GM12878 (cell line): ENCODE measurements around the gene CABLES1. TPM values are rescaled to one million over a fixed set of nuclear protein-coding genes. Genes with fewer than 3 reads are reported as not detected.

Source experiments
- ATAC-seq: fragments of 200-7000 bp; cut with Tn5 transposase; 3 replicates; pipeline ENCODE4 v1.9.1; 2020; ENCODE audit warnings: mild to moderate bottlenecking, moderate library complexity
- BruUV-seq: library from RNA; stranded (reverse); fragments of 400-500 nt; replicated peaks from 2 replicates; lab custom pipeline; 2021; lab: Mats Ljungman, UMichigan
- CTCF ChIA-PET: fragments of 300-600 bp; sonication (Branson Sonifier 250); formaldehyde crosslinking; extraction: SDS; loops from one replicate; lab custom pipeline; 2021; ENCODE audit warnings: inconsistent platforms; lab: Yijun Ruan, JAX
- POLR2A ChIA-PET: fragments of 350-600 bp; formaldehyde crosslinking; extraction: SDS; loops from one replicate; lab custom pipeline; 2021; ENCODE audit warnings: inconsistent platforms; lab: Charles Lee
- RAD21 ChIA-PET: fragments of 300-600 bp; sonication (Branson Sonifier 250); formaldehyde crosslinking; loops from one replicate; lab custom pipeline; 2023; ENCODE audit warnings: antibody characterized with exemption; ENCODE audit not compliant: unreplicated experiment; lab: Charles Lee
- SMC1A ChIA-PET: fragments of 300-600 bp; sonication (Branson Sonifier 250); formaldehyde crosslinking; loops from one replicate; lab custom pipeline; 2023; ENCODE audit not compliant: unreplicated experiment, uncharacterized antibody; lab: Charles Lee
- DNase-seq: peaks from one replicate; pipeline ENCODE4 v3.0.0-alpha.2; 2011; ENCODE audit warnings: low read depth, low spot score
- FAIRE-seq: peaks from 3 replicates; lab custom pipeline; 2011; peaks lifted over from hg19 to GRCh38; lab: Jason Lieb, UNC
- H2AFZ ChIP-seq: 2 replicates; pipeline ENCODE4 v1.6.0; 2011; ENCODE audit warnings: low read depth, low read length, control low read depth; ENCODE audit not compliant: control insufficient read depth
- H3K27ac ChIP-seq: 2 replicates; pipeline ENCODE4 v1.5.1; 2011; ENCODE audit warnings: control low read depth; ENCODE audit not compliant: control insufficient read depth, insufficient read depth
- H3K27me3 ChIP-seq, 2 experiments: replicated peaks in 1 of 2; 2 replicates each; pipeline versions ENCODE4 v1.6.0 to v1.6.1; 2011; ENCODE audit warnings: low read length in 1 of 2; ENCODE audit not compliant: control insufficient read depth in 2 of 2, insufficient read depth in 2 of 2
- H3K36me3 ChIP-seq, 2 experiments: 2 replicates each; pipeline ENCODE4 v1.5.1; 2011; ENCODE audit warnings: low read length in 1 of 2; ENCODE audit not compliant: control insufficient read depth in 2 of 2, insufficient read depth in 2 of 2
- H3K4me1 ChIP-seq: 2 replicates; pipeline ENCODE4 v1.6.1; 2011; ENCODE audit warnings: mild to moderate bottlenecking, low read length, moderate library complexity, mixed read lengths; ENCODE audit not compliant: control insufficient read depth, insufficient read depth
- H3K4me2 ChIP-seq: 2 replicates; pipeline ENCODE4 v1.6.0; 2011; ENCODE audit warnings: control low read depth; ENCODE audit not compliant: control insufficient read depth, insufficient read depth
- H3K4me3 ChIP-seq: fragments of 200-600 bp; sonication (generic); 2 replicates; pipeline ENCODE4 v1.5.1; 2016
- H3K79me2 ChIP-seq: 2 replicates; pipeline ENCODE4 v1.6.0; 2011; ENCODE audit warnings: low read length; ENCODE audit not compliant: control insufficient read depth, insufficient read depth
- H3K9ac ChIP-seq: 2 replicates; pipeline ENCODE4 v1.8.0; 2011; ENCODE audit warnings: low read length, control low read depth, mixed read lengths; ENCODE audit not compliant: control insufficient read depth, insufficient read depth
- H3K9me3 ChIP-seq: replicated peaks from 3 replicates; pipeline ENCODE4 v1.5.1; 2011; ENCODE audit warnings: mild to moderate bottlenecking, low read length; ENCODE audit not compliant: control insufficient read depth, insufficient read depth
- H4K20me1 ChIP-seq: 2 replicates; pipeline ENCODE4 v1.6.0; 2011; ENCODE audit not compliant: control insufficient read depth, insufficient read depth
- ZBTB33 ChIP-seq: fragments of 450-650 bp; IDR thresholded peaks from 2 replicates; pipeline ENCODE4 v1.6.1; 2017; ENCODE audit warnings: mild to moderate bottlenecking
- ZNF274 ChIP-seq: IDR thresholded peaks from one replicate; pipeline ENCODE4 v1.8.0; 2011; ENCODE audit not compliant: insufficient read length, insufficient read depth
- WGBS: methylation state at CpG from one replicate; pipeline ENCODE4 v1.1.6; 2016; ENCODE audit warnings: low lambda C conversion rate; ENCODE audit not compliant: insufficient replicate concordance, insufficient coverage; ENCODE audit errors: missing lambda C conversion rate; 5-methylcytosine and 5-hydroxymethylcytosine counted together
- in situ Hi-C: fragments of 300-500 bp; cut with MboI; formaldehyde crosslinking; loops from 9 replicates; pipeline ENCODE4 v1.14.3; 2018; ENCODE audit warnings: mixed read lengths
- intact Hi-C: fragments of 100-400 bp; cut with micrococcal nuclease; formaldehyde crosslinking; loops from one replicate; pipeline ENCODE4 v1.14.2; 2022; ENCODE audit not compliant: unreplicated experiment
- polyA plus RNA-seq, 11 experiments: library from polyadenylated mRNA; depleted of rRNA in 4 of 11; unstranded in 6 of 11; stranded (reverse) in 5 of 11; fragments of >200 nt; fragmentation: Nextera tagmentation in 4 of 11; fragmentation: Illumina TruSeq in 1 of 11; extraction: Ambion mirVana in 4 of 11; extraction: Trizol in 1 of 11; gene quantifications; 1 replicate in 1 of 11; 2 replicates in 10 of 11; pipeline versions ENCODE4 v1.2.1 to v1.2.3, GENCODE V29; 2011 to 2016; ENCODE audit warnings: inconsistent platforms in 2 of 11, missing spikeins in 2 of 11, low read depth in 1 of 11
- total RNA-seq, 4 experiments: library from RNA; depleted of rRNA in 3 of 4; stranded (reverse); fragments of >200 nt in 3 of 4; fragmentation: Illumina TruSeq in 1 of 4; extraction: Trizol in 1 of 4; gene quantifications; 2 replicates each; pipeline versions ENCODE4 v1.2.1 to v1.2.3, GENCODE V29; 2013 to 2021
- TF ChIP-seq, protein P1 (sequence below): fragments of 450-650 bp; IDR thresholded peaks from 2 replicates; pipeline ENCODE4 v1.6.1; 2016; ENCODE audit warnings: mild to moderate bottlenecking

CABLES1 gene
- total and polyA plus RNA-seq, 10 of the 15 experiments (the other 5 are each of a cell fraction or from before 2014, with no cell fraction given): 2.9 to 27.2 (median 8.2) TPM

- H3K4me2 ChIP-seq: peak overlapping the region; percentile 46; the same call in 1 of the 2 replicates
- 0 out of 2 replicates have a peak overlapping the region, but pooled peaks have one; percentile 14 for H3K9ac ChIP-seq
- intact Hi-C loops: no loop called here
- H2AFZ ChIP-seq: no peak overlapping the region
- ATAC-seq: peak; percentile 3; the same call in 2 of the 3 replicates
- H3K36me3 ChIP-seq: no peaks in the 10 kb centered on the region; a peak in 2 of 4 replicates
- peaks cover 85% of the 10 kb centered on the region for H3K79me2 ChIP-seq
- DNase-seq: no peak
- in situ Hi-C loops: no loop called here
- CTCF ChIA-PET: interaction anchor here (0.6 to 1.4 kb wide), 4 partner anchors 18 to 270 kb away, joined by 3 to 9 read pairs (median 4); no protein-coding TSS in a partner anchor
- POLR2A ChIA-PET: interaction anchor here (0.5 to 1.2 kb wide), 7 partner anchors 23 to 88 kb away, joined by 3 to 4 read pairs (median 3); no protein-coding TSS in a partner anchor
- no peaks in the 10 kb centered on the region for H3K9me3 ChIP-seq
- H3K4me1 ChIP-seq: peaks cover 26% of the 10 kb centered on the region
- FAIRE-seq: no peak
- TF ChIP-seq ZBTB33 (peak; percentile 80), ZNF274 (no peak)
- TF ChIP-seq, protein P1, sequence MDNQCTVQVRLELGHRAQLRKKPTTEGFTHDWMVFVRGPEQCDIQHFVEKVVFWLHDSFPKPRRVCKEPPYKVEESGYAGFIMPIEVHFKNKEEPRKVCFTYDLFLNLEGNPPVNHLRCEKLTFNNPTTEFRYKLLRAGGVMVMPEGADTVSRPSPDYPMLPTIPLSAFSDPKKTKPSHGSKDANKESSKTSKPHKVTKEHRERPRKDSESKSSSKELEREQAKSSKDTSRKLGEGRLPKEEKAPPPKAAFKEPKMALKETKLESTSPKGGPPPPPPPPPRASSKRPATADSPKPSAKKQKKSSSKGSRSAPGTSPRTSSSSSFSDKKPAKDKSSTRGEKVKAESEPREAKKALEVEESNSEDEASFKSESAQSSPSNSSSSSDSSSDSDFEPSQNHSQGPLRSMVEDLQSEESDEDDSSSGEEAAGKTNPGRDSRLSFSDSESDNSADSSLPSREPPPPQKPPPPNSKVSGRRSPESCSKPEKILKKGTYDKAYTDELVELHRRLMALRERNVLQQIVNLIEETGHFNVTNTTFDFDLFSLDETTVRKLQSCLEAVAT: 0 out of 2 replicates have a peak, but pooled peaks have one; percentile 26
- BruUV-seq: no TSS peak
- RAD21 ChIA-PET: interaction anchor here (0.7 to 1.5 kb wide), 4 partner anchors 23 to 270 kb away, joined by 3 to 6 read pairs (median 4); no protein-coding TSS in a partner anchor
- peak overlapping the region; percentile 19; the same call in 1 of the 2 replicates for H3K4me3 ChIP-seq
- H4K20me1 ChIP-seq: no peaks in the 10 kb centered on the region
- H3K27ac ChIP-seq: no peak overlapping the region
- SMC1A ChIA-PET: interaction anchor here (1.0 to 5.4 kb wide), 7 partner anchors 15 to 218 kb away, joined by 3 to 30 read pairs (median 3); no protein-coding TSS in a partner anchor
- 89% methylated on average over 12 of the region's 12 CpGs for WGBS
- no peaks in the 10 kb centered on the region for H3K27me3 ChIP-seq
Measured at GRCh38 chr18:23141104-23141999, 6.1 kb downstream of the CABLES1 start.
